ENCODE measurements around the gene BRPF1. TPM values are rescaled to one million over a fixed set of nuclear protein-coding genes. Genes with fewer than 3 reads are reported as not detected.
A peak's percentile ranks its signal among the peaks of the same experiment; 100 is the strongest.

BRPF1 gene
- total RNA-seq, 1 experiment from 2014 or later: 23.6 TPM

GRCh38 chr3:9745521-9745920 is 14.0 kb downstream of the BRPF1 start:
- intact Hi-C loops (cut with micrococcal nuclease): no loop called here
- H3K27me3 ChIP-seq (ENCODE audit: insufficient read depth, low read length): no peaks in the 10 kb centered on the region
- H3K9me3 ChIP-seq (ENCODE audit: control insufficient read depth in 1 of 2, insufficient read depth in 1 of 2, low read depth in 1 of 2, low read length in 2 of 2): no peaks in the 10 kb centered on the region
- H3K4me2 ChIP-seq (ENCODE audit: low read length): no peak overlapping the region
- CTCF ChIA-PET: no interaction called here
- no peak overlapping the region for H3K9ac ChIP-seq (ENCODE audit: low read length)
- peaks cover 1% of the 10 kb centered on the region; the same call in 1 of the 2 replicates for H3K79me2 ChIP-seq (ENCODE audit: insufficient read depth, low read length)
- RAD21 ChIA-PET (ENCODE audit: low non-redundant PET in 1 of 2, low total read pairs in 2 of 2, uncharacterized antibody in 2 of 2, unreplicated experiment in 2 of 2): no interaction called here
- POLR2A ChIA-PET: no interaction called here
- no peak overlapping the region for H3K27ac ChIP-seq (ENCODE audit: low read depth, low read length)
- H3K4me1 ChIP-seq (ENCODE audit: control insufficient read depth in 1 of 2, insufficient read depth in 2 of 2, low read length in 2 of 2): peaks cover 6 to 12% of the 10 kb centered on the region in 2 experiments
- no peaks in the 10 kb centered on the region for H4K20me1 ChIP-seq (ENCODE audit: insufficient read depth)
- no peak overlapping the region for H2AFZ ChIP-seq (ENCODE audit: low read depth, low read length, poor library complexity, severe bottlenecking)
- TF ChIP-seq ELF1 (IDR thresholded peaks at IDR 0.05; ENCODE audit: borderline replicate concordance, low read depth) (no peak), SIN3A (IDR thresholded peaks at IDR 0.05; ENCODE audit: low read depth) (no peak), ZFX (IDR thresholded peaks at IDR 0.05) (no peak), TCF7L2 (IDR thresholded peaks at IDR 0.05; ENCODE audit: borderline replicate concordance, extremely low read depth, insufficient read depth, insufficient read length) (no peak), CBX3 (IDR thresholded peaks at IDR 0.05; ENCODE audit: low read depth) (no peak), CTCF (IDR thresholded peaks at IDR 0.05 in 2 of 3, conservative IDR thresholded peaks at IDR 0.05 in 1 of 3; ENCODE audit: borderline replicate concordance in 1 of 3, insufficient read depth in 1 of 3, low read depth in 2 of 3, low read length in 2 of 3) (no peak)
- DNase-seq (ENCODE audit: low read depth, low spot score): no peak
- no peak overlapping the region for H3K4me3 ChIP-seq (replicated peaks in 1 of 2; ENCODE audit: low read depth in 1 of 2, low read length in 2 of 2)
- no TSS peak for BruUV-seq (replicated peaks)
- no peaks in the 10 kb centered on the region for H3K9me2 ChIP-seq (ENCODE audit: insufficient read depth)
- peaks cover 61 to 77% of the 10 kb centered on the region in 2 experiments for H3K36me3 ChIP-seq (ENCODE audit: control insufficient read depth in 1 of 2, insufficient read depth in 2 of 2, low read length in 2 of 2)
- ATAC-seq: no peak

- no TSS peak for BruUV-seq (replicated peaks)
- H3K27ac ChIP-seq (ENCODE audit: low read depth, low read length): no peak overlapping the region
- intact Hi-C loops (cut with micrococcal nuclease): no loop called here
These were observed 14.8 kb downstream of the BRPF1 start for GRCh38 chr3:9746330-9746729.

More at GRCh38 chr3:9746330-9746729, 14.8 kb downstream of the BRPF1 start:
- no peak for DNase-seq (ENCODE audit: low read depth, low spot score)
- H3K9me3 ChIP-seq (ENCODE audit: control insufficient read depth in 1 of 2, insufficient read depth in 1 of 2, low read depth in 1 of 2, low read length in 2 of 2): no peaks in the 10 kb centered on the region
- peaks cover 8% of the 10 kb centered on the region for H3K79me2 ChIP-seq (ENCODE audit: insufficient read depth, low read length)
- H3K36me3 ChIP-seq (ENCODE audit: control insufficient read depth in 1 of 2, insufficient read depth in 2 of 2, low read length in 2 of 2): peaks cover 54 to 70% of the 10 kb centered on the region in 2 experiments
- H3K4me2 ChIP-seq (ENCODE audit: low read length): no peak overlapping the region
- no peak for ATAC-seq
- H3K9me2 ChIP-seq (ENCODE audit: insufficient read depth): no peaks in the 10 kb centered on the region
- H3K9ac ChIP-seq (ENCODE audit: low read length): no peak overlapping the region
- RAD21 ChIA-PET (ENCODE audit: low non-redundant PET in 1 of 2, low total read pairs in 2 of 2, uncharacterized antibody in 2 of 2, unreplicated experiment in 2 of 2): no interaction called here
- CTCF ChIA-PET: no interaction called here
- H3K4me3 ChIP-seq (replicated peaks in 1 of 2; ENCODE audit: low read depth in 1 of 2, low read length in 2 of 2): no peak overlapping the region
- TF ChIP-seq TCF7L2 (IDR thresholded peaks at IDR 0.05; ENCODE audit: borderline replicate concordance, extremely low read depth, insufficient read depth, insufficient read length): no peak
- TF ChIP-seq POLR2AphosphoS5 (IDR thresholded peaks at IDR 0.05; ENCODE audit: low read depth, low read length): 0 out of 2 replicates have a peak, but pooled peaks have one; percentile 9
- TF ChIP-seq EGR1 (IDR thresholded peaks at IDR 0.05; ENCODE audit: low read depth): no peak
- no peak for TF ChIP-seq FOSL1 (IDR thresholded peaks at IDR 0.05; ENCODE audit: low read depth)
- POLR2A ChIA-PET: no interaction called here
- no peaks in the 10 kb centered on the region for H4K20me1 ChIP-seq (ENCODE audit: insufficient read depth)
- H2AFZ ChIP-seq (ENCODE audit: low read depth, low read length, poor library complexity, severe bottlenecking): no peak overlapping the region
- peaks cover 8 to 18% of the 10 kb centered on the region in 2 experiments for H3K4me1 ChIP-seq (ENCODE audit: control insufficient read depth in 1 of 2, insufficient read depth in 2 of 2, low read length in 2 of 2)
- H3K27me3 ChIP-seq (ENCODE audit: insufficient read depth, low read length): no peaks in the 10 kb centered on the region
